ENCODE data around the gene BMP7.
"Not testable (repeated sequence)": the region's sequence is repeated elsewhere in the genome, so short reads cannot be mapped to it uniquely, and the experiment has no call there.

The BMP7 gene

GRCh38 chr20:57241363-57241991, 25.0 kb downstream of the BMP7 start:
- POLR2A ChIA-PET: no interaction called here
- H3K4me1 ChIP-seq (ENCODE audit: control insufficient read depth, insufficient read depth, low read length): no peaks in the 10 kb centered on the region
- no peaks in the 10 kb centered on the region for H3K9me3 ChIP-seq (ENCODE audit: control insufficient read depth, insufficient read depth, low read depth, low read length)
- no peak overlapping the region for H3K4me3 ChIP-seq (ENCODE audit: low read depth, low read length)
- CTCF ChIA-PET: interaction anchor here (0.7 kb wide), 1 partner anchor 137 kb away, joined by 3 read pairs; no protein-coding TSS in a partner anchor
- no peak overlapping the region for H3K27ac ChIP-seq (ENCODE audit: extremely low read depth, low read depth, low read length)
- no peaks in the 10 kb centered on the region for H3K36me3 ChIP-seq (ENCODE audit: control insufficient read depth in 2 of 2, insufficient read depth in 1 of 2, low read length in 2 of 2)
- TF ChIP-seq ZNF155 (tag by site-specific recombination; IDR thresholded peaks at IDR 0.05): no peak
- no peak for TF ChIP-seq ZSCAN18 (tag by site-specific recombination; IDR thresholded peaks at IDR 0.05)
- no peak for TF ChIP-seq BCL11A (tag by site-specific recombination; IDR thresholded peaks at IDR 0.05; ENCODE audit: low read depth)
- TF ChIP-seq SCRT2 (tag by site-specific recombination; IDR thresholded peaks at IDR 0.05): no peak
- no peak for TF ChIP-seq GLIS2 (tag by site-specific recombination; IDR thresholded peaks at IDR 0.05)
- no peak for TF ChIP-seq CTCF (tag by site-specific recombination; IDR thresholded peaks at IDR 0.05)
- no peak for TF ChIP-seq RBAK (tag by site-specific recombination; IDR thresholded peaks at IDR 0.05)
- no peak for TF ChIP-seq ZNF133 (tag by site-specific recombination; IDR thresholded peaks at IDR 0.05)

GRCh38 chr20:57240581-57241362, 25.7 kb downstream of the BMP7 start:
- no peaks in the 10 kb centered on the region for H3K36me3 ChIP-seq (ENCODE audit: control insufficient read depth in 2 of 2, insufficient read depth in 1 of 2, low read length in 2 of 2)
- H3K27ac ChIP-seq (ENCODE audit: extremely low read depth, low read depth, low read length): no peak overlapping the region
- no peaks in the 10 kb centered on the region for H3K9me3 ChIP-seq (ENCODE audit: control insufficient read depth, insufficient read depth, low read depth, low read length)
- POLR2A ChIA-PET: no interaction called here
- H3K4me3 ChIP-seq (ENCODE audit: low read depth, low read length): no peak overlapping the region
- CTCF ChIA-PET: interaction anchor here (0.7 kb wide), 1 partner anchor 137 kb away, joined by 3 read pairs; no protein-coding TSS in a partner anchor
- no peaks in the 10 kb centered on the region for H3K4me1 ChIP-seq (ENCODE audit: control insufficient read depth, insufficient read depth, low read length)
- TF ChIP-seq ZNF518A (tag by site-specific recombination; conservative IDR thresholded peaks at IDR 0.05; ENCODE audit: low read depth): no peak
- TF ChIP-seq ZNF132 (tag by site-specific recombination; IDR thresholded peaks at IDR 0.05; ENCODE audit: borderline replicate concordance): no peak

- H3K9me3 ChIP-seq (ENCODE audit: control insufficient read depth, insufficient read depth, low read depth, low read length); H3K36me3 ChIP-seq (ENCODE audit: control insufficient read depth in 2 of 2, insufficient read depth in 1 of 2, low read length in 2 of 2); H3K4me1 ChIP-seq (ENCODE audit: control insufficient read depth, insufficient read depth, low read length); POLR2A ChIA-PET; H3K4me3 ChIP-seq (ENCODE audit: low read depth, low read length); H3K27ac ChIP-seq (ENCODE audit: extremely low read depth, low read depth, low read length): not testable (repeated sequence)
- CTCF ChIA-PET: interaction anchor here (0.6 kb wide), 1 partner anchor 197 kb away, joined by 3 read pairs; no protein-coding TSS in a partner anchor
- TF ChIP-seq SETDB1 (IDR thresholded peaks at IDR 0.05; ENCODE audit: insufficient read length, low read length): peak; percentile 37
- peak; percentile 38; the same call in 1 of the 2 replicates for TF ChIP-seq TRIM28 (IDR thresholded peaks at IDR 0.05; ENCODE audit: borderline replicate concordance, low read length)
- peak; percentile 95 for TF ChIP-seq ZNF585B (tag by site-specific recombination; IDR thresholded peaks at IDR 0.05)
These were observed 26.7 kb downstream of the BMP7 start for GRCh38 chr20:57239725-57240124.

- H3K4me1 ChIP-seq (ENCODE audit: control insufficient read depth, insufficient read depth, low read length); CTCF ChIA-PET; H3K9me3 ChIP-seq (ENCODE audit: control insufficient read depth, insufficient read depth, low read depth, low read length); POLR2A ChIA-PET; H3K27ac ChIP-seq (ENCODE audit: extremely low read depth, low read depth, low read length); H3K36me3 ChIP-seq (ENCODE audit: control insufficient read depth in 2 of 2, insufficient read depth in 1 of 2, low read length in 2 of 2); H3K4me3 ChIP-seq (ENCODE audit: low read depth, low read length): not testable (repeated sequence)
These were observed 27.1 kb downstream of the BMP7 start for GRCh38 chr20:57239324-57239723.
